ENCODE results near the gene GTF2IRD1. TPM values are rescaled to one million over a fixed set of nuclear protein-coding genes. Genes with fewer than 3 reads are reported as not detected.
A peak's percentile ranks its signal among the peaks of the same experiment; 100 is the strongest.
"Not testable (repeated sequence)": the region's sequence is repeated elsewhere in the genome, so short reads cannot be mapped to it uniquely, and the experiment has no call there.

The GTF2IRD1 gene
- total RNA-seq, 3 donors from 2014 or later = 1.6 to 2.6 (median 1.9) TPM

DNA sequence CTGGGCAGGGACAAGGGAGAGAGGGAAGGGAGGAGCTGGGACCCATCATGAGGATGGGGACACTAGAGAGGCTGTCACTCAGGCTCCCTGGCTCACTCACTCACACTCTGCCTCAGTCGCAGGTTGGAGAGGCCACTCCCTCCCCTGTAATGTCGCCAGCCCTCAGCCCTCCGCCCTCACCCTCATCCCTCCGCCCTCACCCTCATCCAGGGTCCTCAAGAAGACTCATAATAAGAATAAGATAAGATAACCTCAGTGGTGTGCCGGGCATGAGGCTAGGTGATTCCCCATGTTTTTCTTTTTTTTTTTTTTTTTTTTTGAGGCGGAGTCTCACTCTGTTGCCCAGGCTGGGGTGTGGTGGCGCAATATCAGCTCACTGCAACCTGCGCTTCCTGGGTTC, 92.2 kb downstream of the GTF2IRD1 start:
- Mint-ChIP-seq H3K4me1 (ENCODE audit: low read depth) (no peaks in the 10 kb centered on the region), H3K4me3 (no peak overlapping the region), H3K9me3 (peaks cover 4% of the 10 kb centered on the region), H3K27me3 (ENCODE audit: low read depth) (no peaks in the 10 kb centered on the region), H3K36me3 (ENCODE audit: insufficient read depth) (peaks cover 3% of the 10 kb centered on the region)
- no peak for DNase-seq
- no peak for ATAC-seq

DNA sequence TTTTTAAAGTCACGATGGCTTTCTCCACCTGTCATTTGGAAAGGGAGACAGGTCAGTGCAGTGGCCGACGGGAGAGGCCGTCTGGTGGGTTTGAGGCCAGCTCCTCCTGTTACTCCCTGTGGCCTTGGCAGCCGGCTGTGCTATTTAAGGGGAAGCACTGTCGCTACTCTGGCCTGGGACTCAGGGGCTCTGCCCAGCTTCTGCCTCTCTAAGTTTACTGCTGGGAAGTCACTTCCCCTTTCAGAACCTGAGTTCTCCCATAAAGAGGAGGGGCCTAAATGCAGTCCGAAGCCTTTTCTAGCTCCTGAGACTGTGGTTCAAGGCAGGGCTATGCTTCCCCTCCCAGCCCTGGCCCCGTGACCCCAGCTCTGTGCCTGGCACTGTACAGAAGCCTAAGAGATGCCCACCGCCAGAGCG, 99.9 kb downstream of the GTF2IRD1 start:
- H3K36me3 Mint-ChIP-seq (ENCODE audit: insufficient read depth); H3K27me3 Mint-ChIP-seq (ENCODE audit: low read depth); H3K4me3 Mint-ChIP-seq; H3K4me1 Mint-ChIP-seq (ENCODE audit: low read depth); H3K9me3 Mint-ChIP-seq; ATAC-seq; DNase-seq: not testable (repeated sequence)

DNA sequence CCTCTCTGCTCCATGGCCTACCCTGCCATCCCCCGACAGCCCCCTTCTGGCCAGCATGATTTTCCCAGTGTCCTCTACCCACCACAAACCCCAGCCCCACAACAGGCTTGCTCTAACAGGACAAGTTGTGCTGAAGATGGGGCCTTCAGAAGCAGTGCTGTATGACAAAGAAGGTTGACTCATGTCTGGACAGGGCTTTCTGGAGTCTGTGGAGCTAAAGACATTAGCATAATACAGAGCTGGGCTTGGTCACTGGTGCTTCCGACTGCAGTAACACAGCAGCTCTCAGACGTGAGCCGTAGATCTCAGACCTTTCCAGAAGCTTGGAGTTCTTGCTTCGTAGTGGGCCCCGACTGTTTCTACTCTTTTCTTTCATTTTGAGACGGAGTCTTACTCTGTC, 100.5 kb downstream of the GTF2IRD1 start:
- no peaks in the 10 kb centered on the region for H3K9me3 Mint-ChIP-seq
- H3K36me3 Mint-ChIP-seq (ENCODE audit: insufficient read depth) = no peaks in the 10 kb centered on the region
- no peaks in the 10 kb centered on the region for H3K4me1 Mint-ChIP-seq (ENCODE audit: low read depth)
- no peak for ATAC-seq
- H3K27me3 Mint-ChIP-seq (ENCODE audit: low read depth) = no peaks in the 10 kb centered on the region
- no peak for DNase-seq
- no peak overlapping the region for H3K4me3 Mint-ChIP-seq

DNA sequence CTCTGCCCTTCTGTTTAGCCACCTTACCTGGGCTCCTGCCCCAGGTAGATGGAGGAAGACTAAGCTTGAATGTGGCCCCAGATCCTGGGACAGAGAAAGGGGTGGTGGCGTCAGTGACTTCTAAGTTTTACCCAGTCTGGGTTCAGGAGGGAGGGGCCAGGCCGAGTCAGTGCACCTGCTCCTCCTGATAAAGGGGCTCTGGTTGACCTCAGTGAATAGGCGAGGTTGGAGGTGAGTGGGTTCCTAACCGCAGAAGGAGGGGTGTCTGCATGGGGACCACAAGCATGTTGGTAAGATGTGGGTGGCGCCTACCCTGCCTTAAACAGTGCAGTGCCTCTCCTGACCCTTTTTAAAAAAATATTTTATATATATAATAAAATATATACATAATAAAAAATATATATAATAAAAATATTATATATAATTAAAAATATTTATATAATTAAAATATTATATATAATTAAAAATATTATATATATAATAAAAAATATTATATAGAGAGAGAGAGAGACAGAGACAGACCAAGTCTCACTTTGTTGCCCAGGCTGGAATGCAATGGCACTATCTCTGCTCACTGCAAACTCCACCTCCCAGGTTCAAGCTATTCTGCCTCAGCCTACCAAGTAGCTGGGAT, 106.5 kb downstream of the GTF2IRD1 start:
- no peaks in the 10 kb centered on the region for H3K27me3 Mint-ChIP-seq (ENCODE audit: low read depth)
- ATAC-seq = no peak

DNA sequence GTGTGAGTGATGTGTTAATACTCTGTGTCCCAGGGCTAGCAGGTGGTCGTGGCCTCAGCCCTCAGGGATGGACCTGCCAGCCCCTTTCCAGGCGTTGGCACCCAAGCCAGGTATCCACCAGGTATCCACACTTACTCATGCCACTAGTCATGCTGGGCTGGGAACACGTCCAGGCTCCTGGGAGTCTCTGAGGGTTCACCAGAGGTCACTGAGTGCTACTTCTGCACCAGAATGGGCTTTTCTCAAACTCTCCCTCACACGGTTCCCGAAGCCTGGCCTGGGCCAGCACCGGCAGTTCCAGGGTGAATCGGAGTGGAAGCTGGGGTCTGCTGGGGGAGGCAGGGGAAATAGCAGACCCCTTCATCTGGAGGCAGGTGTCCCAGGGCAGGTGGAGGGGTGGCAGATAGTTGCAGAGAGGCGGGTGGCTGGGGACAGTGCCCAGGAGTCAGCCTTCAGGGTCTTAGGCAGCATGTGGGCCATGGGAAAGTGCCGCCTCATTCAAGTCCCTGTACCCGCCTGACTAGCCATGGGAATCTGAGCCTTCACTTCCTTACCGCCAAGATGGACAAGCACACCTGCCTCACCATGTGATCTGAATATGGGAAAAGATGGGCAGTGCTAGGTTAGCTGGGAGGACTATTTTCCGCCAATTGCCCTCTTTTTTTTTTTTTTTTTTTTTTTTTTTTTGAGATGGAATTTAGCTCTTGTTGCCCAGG, 108.3 kb downstream of the GTF2IRD1 start:
- H3K36me3 Mint-ChIP-seq (ENCODE audit: insufficient read depth) = no peaks in the 10 kb centered on the region
- no peaks in the 10 kb centered on the region for H3K4me1 Mint-ChIP-seq (ENCODE audit: low read depth)
- ATAC-seq (no peak), DNase-seq (no peak)
- no peaks in the 10 kb centered on the region for H3K9me3 Mint-ChIP-seq
- no peak overlapping the region for H3K4me3 Mint-ChIP-seq
- no peaks in the 10 kb centered on the region for H3K27me3 Mint-ChIP-seq (ENCODE audit: low read depth)

More for the DNA sequence above, 106.5 kb downstream of the GTF2IRD1 start:
- Mint-ChIP-seq H3K4me3 (no peak overlapping the region), H3K4me1 (ENCODE audit: low read depth) (no peaks in the 10 kb centered on the region), H3K9me3 (no peaks in the 10 kb centered on the region), H3K36me3 (ENCODE audit: insufficient read depth) (no peaks in the 10 kb centered on the region)
- no peak for DNase-seq

DNA sequence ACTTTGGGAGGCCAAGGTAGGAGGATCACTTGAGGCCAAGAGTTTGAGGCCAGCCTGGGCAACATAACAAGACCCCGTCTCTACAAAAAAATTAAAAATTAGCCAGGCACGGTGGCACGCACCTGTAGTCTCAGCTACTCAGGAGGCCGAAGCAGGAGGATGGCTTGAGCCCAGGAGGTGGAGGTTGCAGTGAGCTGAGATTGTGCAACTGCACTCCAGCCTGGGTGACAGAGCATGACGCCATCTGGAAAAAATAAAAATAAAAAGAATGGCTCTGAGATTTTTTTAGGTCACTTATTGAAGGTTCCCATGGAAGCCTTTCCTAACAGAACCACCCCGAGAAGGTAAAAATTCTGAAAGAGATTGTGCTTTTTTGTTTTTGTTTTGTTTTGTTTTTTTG, 109.9 kb downstream of the GTF2IRD1 start:
- not testable (repeated sequence) for H3K4me1 Mint-ChIP-seq (ENCODE audit: low read depth); H3K36me3 Mint-ChIP-seq (ENCODE audit: insufficient read depth); DNase-seq; H3K4me3 Mint-ChIP-seq; H3K27me3 Mint-ChIP-seq (ENCODE audit: low read depth); H3K9me3 Mint-ChIP-seq; ATAC-seq

DNA sequence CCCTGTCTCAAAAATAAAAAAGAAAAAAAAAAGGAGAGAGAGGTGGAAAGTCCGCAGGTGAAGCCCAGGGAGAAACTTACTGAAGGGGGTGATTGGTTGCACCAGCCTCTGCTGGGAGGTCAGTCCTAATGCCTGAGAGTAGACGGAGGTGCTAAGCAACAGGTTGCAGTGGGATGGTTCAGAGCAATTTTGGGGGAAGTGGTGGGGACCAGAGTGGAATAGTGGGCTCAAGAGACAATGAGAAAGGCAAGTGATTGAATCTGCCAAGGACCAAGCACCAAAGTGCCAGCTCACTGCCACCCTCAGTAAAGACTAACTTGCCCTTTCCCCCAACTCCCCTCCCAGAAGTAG, 113.6 kb downstream of the GTF2IRD1 start:
- Mint-ChIP-seq H3K4me3 (no peak overlapping the region), H3K9me3 (no peaks in the 10 kb centered on the region), H3K4me1 (ENCODE audit: low read depth) (peaks cover 14% of the 10 kb centered on the region), H3K27me3 (ENCODE audit: low read depth) (peaks cover 3% of the 10 kb centered on the region), H3K36me3 (ENCODE audit: insufficient read depth) (no peaks in the 10 kb centered on the region)
- ATAC-seq (no peak), DNase-seq (no peak)

DNA sequence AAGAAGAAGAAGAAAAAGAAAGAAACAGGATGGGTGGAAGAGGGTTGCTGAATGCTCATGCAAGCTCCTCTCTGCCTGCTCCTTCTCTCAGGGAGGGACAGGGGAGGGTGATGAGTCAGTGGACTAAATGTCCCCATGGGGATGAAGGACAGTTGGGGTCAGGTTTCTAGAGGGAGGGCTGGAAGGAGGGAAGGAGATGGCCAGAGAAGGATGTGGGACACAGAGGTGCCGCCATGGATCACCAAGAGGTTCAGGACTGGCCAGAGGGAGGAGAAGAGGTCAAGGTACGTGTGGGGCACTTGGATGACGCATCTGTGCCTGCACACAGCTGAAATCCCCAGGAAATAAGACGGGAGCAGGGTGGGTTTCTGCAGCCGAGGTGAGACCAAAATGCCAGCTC, 115.0 kb downstream of the GTF2IRD1 start:
- no peak for DNase-seq
- Mint-ChIP-seq H3K27me3 (ENCODE audit: low read depth) (peaks cover 3% of the 10 kb centered on the region), H3K9me3 (no peaks in the 10 kb centered on the region), H3K36me3 (ENCODE audit: insufficient read depth) (no peaks in the 10 kb centered on the region), H3K4me1 (ENCODE audit: low read depth) (peaks cover 14% of the 10 kb centered on the region), H3K4me3 (no peak overlapping the region)
- ATAC-seq = no peak

DNA sequence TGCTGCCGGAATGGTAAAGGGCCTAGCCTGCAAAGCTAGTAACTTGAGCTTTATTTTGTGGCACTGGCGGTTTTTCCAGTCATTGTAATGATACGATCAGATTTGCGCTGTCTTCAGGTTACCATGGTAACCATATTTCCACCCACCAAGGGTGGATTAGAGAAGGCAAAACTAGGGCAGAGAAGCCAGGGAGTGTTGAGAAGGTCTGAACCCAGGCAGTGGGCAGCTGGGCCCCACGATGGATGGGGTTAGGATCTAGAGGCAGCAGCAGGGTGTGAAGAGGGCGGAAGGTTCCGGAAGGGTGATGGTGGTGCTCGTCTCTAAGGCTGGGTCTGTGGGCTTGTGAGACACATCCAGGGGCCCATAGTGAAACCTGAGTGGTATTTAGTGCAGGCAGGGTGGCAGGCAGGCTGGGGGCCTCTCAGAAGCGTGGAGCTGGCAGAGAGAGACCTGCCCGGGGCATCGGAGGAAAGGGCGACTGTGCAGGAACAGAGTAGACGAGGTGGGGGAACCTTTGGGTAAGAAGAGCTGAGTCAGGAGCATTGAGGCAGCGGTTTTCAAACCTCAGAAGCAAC, 115.9 kb downstream of the GTF2IRD1 start:
- H3K4me3 Mint-ChIP-seq = no peak overlapping the region
- H3K9me3 Mint-ChIP-seq = no peaks in the 10 kb centered on the region
- H3K27me3 Mint-ChIP-seq (ENCODE audit: low read depth) = peaks cover 3% of the 10 kb centered on the region
- DNase-seq (no peak), ATAC-seq (peak in 1 of 2 donors; percentile 68)
- peaks cover 14% of the 10 kb centered on the region for H3K4me1 Mint-ChIP-seq (ENCODE audit: low read depth)
- H3K36me3 Mint-ChIP-seq (ENCODE audit: insufficient read depth) = no peaks in the 10 kb centered on the region

DNA sequence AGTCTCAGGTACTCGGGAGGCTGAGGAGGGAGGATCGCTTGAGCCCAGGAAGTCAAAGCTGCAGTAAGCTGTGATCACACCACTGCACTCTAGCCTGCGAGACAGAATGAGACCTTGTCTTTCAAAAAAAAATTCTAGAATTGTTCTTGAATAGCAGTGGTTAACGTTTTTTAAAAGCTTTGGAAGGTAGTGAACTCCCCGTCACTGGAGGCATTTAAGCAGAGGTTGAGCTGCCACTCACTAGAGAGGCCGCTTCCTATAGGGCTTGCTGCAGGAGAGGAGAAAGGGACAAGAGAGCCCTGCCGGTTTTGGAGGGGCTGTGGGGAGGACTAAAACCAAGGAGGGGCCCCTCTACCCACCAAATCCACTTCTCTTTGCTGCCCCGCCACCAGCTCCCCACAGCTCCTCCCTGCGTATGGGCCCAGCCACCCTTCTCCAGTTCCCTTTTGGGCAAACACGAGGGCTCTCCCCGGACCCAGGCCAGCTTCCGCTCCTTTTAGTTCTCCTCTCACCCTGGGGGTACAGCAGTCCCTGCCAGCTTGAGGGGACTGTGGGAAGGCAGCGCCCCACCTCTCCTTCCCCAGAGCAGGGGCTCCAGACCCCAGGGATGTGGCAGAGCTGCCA, 116.9 kb downstream of the GTF2IRD1 start:
- ATAC-seq = no peak
- Mint-ChIP-seq H3K4me1 (ENCODE audit: low read depth) (peaks cover 14% of the 10 kb centered on the region), H3K4me3 (no peak overlapping the region), H3K9me3 (no peaks in the 10 kb centered on the region), H3K27me3 (ENCODE audit: low read depth) (peaks cover 3% of the 10 kb centered on the region), H3K36me3 (ENCODE audit: insufficient read depth) (no peaks in the 10 kb centered on the region)
- no peak for DNase-seq

DNA sequence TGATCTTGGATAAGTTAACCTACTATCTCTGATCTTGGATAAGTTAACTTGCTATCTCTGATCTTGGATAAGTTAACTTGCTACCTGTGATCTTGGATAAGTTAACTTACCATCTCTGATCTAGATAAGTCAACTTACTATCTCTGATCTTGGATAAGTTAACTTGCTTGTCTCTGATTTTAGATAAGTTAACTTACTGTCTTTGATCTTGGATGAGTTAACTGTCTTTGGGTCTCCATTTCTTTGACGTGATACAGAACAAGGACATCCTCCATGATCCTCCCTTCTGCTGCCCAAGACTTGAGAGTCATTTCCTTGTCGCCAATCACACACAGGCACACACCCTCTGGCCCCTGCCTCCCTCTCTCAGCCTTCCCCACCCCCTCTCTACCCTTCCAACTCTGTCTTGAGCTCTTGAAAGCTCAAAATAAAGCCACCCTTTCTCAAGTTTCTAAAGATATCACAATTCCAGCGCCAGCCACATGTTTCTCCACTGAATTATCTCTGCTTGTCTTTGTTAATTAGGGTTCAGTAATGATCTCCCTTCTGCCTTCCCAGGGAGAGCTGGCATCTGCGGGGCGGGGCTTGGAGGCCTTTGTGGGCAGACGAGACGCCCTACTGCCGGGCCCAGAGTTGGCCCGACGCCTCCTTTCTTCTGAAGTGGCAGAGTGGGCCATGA, 118.7 kb downstream of the GTF2IRD1 start:
- no peak overlapping the region for H3K4me3 Mint-ChIP-seq
- no peaks in the 10 kb centered on the region for H3K9me3 Mint-ChIP-seq
- peaks cover 14% of the 10 kb centered on the region for H3K4me1 Mint-ChIP-seq (ENCODE audit: low read depth)
- H3K36me3 Mint-ChIP-seq (ENCODE audit: insufficient read depth) = no peaks in the 10 kb centered on the region
- H3K27me3 Mint-ChIP-seq (ENCODE audit: low read depth) = peaks cover under 1% of the 10 kb centered on the region
- ATAC-seq (no peak), DNase-seq (no peak)

DNA sequence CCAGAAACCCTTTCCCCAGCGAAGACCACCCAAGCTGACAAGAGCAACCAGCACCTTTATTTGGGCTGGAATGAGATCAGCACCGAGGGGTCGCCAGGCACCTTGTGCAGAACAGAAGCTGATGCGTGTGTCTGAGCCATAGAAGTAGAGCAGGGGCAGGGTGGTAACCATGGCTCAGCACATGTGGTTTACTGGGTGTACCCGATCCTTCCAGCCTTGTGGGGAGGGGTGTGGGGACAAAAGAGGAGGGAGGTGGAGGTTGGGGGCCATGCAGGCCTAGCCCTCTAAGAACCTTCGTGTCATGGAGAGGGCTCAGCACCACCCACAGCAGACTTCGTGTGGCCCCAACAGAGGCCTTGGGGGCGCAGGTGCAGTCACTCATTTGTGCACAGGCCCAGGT, 119.8 kb downstream of the GTF2IRD1 start:
- no peaks in the 10 kb centered on the region for H3K27me3 Mint-ChIP-seq (ENCODE audit: low read depth)
- DNase-seq = no peak
- no peak for ATAC-seq
- no peaks in the 10 kb centered on the region for H3K36me3 Mint-ChIP-seq (ENCODE audit: insufficient read depth)
- no peak overlapping the region for H3K4me3 Mint-ChIP-seq
- H3K4me1 Mint-ChIP-seq (ENCODE audit: low read depth) = peaks cover 12% of the 10 kb centered on the region
- H3K9me3 Mint-ChIP-seq = no peaks in the 10 kb centered on the region

DNA sequence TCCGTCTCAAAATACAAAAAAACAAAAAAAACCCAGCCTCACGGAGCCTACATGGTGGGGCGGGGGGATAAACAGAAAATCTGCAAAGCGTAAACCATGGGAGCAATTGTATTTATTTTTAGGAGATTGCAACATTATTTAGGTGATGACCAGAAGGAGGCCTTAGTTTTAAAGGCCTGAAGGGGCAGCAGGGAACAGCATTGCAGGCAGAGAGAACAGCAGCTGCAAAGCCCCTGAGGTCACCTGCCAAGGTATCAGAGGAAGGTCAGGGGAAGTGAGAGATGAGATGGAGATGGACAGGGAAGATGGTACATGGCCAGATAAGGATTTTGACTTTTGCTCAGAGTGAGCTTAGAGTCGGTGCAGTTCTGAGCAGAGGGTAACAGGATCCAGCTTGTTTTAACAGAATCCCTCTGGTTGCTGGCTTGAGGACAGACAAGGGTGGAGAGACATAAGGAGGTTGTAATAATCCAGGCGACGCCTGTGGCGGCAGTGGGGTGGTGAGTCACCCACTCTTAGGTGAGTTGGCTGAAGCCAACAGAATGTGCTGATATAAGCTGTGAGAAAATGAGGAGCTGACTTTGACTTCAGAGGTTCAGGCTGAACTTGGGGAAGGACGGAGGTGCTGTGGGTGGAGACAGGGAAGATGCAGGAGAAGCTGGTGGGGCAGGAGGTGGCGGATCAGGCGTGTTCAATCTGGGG, 121.5 kb downstream of the GTF2IRD1 start:
- H3K4me3 Mint-ChIP-seq = no peak overlapping the region
- H3K27me3 Mint-ChIP-seq (ENCODE audit: low read depth) = no peaks in the 10 kb centered on the region
- DNase-seq (no peak), ATAC-seq (no peak)
- no peaks in the 10 kb centered on the region for H3K4me1 Mint-ChIP-seq (ENCODE audit: low read depth)
- no peaks in the 10 kb centered on the region for H3K9me3 Mint-ChIP-seq
- H3K36me3 Mint-ChIP-seq (ENCODE audit: insufficient read depth) = no peaks in the 10 kb centered on the region

DNA sequence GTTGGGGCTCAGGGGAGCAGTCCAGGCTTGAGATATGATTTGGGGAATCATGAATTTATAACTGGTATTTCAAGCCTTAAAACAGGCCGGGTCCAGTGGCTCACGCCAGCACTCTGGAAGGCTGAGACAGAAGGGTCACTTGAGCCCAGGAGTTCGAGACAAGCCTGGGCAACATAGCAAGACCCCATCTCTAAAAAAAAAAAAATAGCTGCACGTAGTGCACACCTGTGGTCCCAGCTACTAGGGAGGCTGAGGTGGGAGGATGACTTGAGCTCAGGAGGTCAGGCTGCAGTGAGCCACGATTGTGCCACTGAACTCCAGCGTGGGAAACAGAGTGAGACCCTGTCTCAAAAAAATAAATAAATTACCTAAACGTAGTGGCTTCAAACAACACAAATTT, 122.1 kb downstream of the GTF2IRD1 start:
- no peak for ATAC-seq
- no peaks in the 10 kb centered on the region for H3K27me3 Mint-ChIP-seq (ENCODE audit: low read depth)
- H3K4me3 Mint-ChIP-seq = no peak overlapping the region
- DNase-seq = no peak
- no peaks in the 10 kb centered on the region for H3K4me1 Mint-ChIP-seq (ENCODE audit: low read depth)
- H3K9me3 Mint-ChIP-seq = no peaks in the 10 kb centered on the region
- H3K36me3 Mint-ChIP-seq (ENCODE audit: insufficient read depth) = no peaks in the 10 kb centered on the region
